ENCODE measurements around the gene GUCD1. TPM values are rescaled to one million over a fixed set of nuclear protein-coding genes. Genes with fewer than 3 reads are reported as not detected.
"Not testable (repeated sequence)": the region's sequence is repeated elsewhere in the genome, so short reads cannot be mapped to it uniquely, and the experiment has no call there.

GUCD1 gene
- total RNA-seq, 1 experiment from 2014 or later, result 44.8 TPM

GRCh38 chr22:24567668-24568067, 12.7 kb upstream of the GUCD1 start:
- DNase-seq (ENCODE audit: extremely low read depth, low read depth), result no peak

DNA sequence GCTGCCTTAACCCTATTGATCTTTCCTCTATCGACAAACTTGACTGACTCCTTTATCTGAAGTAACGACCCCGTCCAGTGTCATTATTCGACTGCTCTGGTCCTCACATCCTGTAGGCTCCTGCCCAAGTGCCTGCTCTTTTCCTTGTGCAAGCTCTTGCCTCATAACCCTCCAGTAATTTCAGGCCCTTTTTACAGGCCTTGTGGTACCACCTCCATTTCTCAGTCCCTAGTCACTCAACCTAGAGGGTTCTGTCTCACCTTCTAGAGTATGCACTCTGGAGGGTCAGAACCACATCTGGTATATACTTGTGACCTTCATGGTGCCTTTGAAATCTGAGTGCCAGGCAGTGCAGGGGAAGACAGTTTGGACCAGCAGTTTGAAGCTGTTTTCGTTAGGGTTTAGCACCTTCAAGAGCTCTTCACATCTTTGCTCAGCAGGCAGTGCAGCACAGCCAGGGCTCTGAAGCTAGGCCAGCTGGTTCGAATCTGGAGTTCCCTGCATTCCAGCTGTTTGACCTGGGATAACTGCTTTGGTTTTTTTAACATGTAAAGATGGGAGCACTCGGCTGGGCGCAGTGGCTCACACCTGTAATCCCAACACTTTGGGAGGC, 12.1 kb upstream of the GUCD1 start:
- no peak for DNase-seq (ENCODE audit: extremely low read depth, low read depth)

DNA sequence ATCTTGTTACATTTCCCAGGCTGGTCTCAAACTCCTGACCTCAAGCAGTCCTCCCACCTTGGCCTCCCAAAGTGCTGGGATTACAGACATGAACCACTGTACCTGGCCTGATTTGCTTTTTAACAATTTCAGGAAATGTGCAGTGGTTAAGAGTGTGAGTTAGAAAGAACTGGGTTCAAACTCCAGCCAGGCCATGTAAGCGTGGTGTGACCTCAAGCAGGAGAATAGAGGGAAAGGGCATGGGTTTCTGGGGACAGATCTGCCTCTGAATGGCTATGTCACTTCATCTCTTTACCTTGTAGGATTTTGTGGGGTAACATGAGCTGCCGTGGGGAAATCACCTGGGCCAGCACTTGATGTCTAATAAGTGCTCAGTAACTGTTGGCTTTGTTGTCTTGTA, 10.1 kb upstream of the GUCD1 start:
- no peak for DNase-seq (ENCODE audit: extremely low read depth, low read depth)

GRCh38 chr22:24564376-24565058, 9.6 kb upstream of the GUCD1 start:
- no peak for DNase-seq (ENCODE audit: extremely low read depth, low read depth)

GRCh38 chr22:24563246-24563645, 8.3 kb upstream of the GUCD1 start:
- DNase-seq (ENCODE audit: extremely low read depth, low read depth), result no peak

GRCh38 chr22:24559471-24559870, 4.5 kb upstream of the GUCD1 start:
- DNase-seq (ENCODE audit: extremely low read depth, low read depth), result no peak

DNA sequence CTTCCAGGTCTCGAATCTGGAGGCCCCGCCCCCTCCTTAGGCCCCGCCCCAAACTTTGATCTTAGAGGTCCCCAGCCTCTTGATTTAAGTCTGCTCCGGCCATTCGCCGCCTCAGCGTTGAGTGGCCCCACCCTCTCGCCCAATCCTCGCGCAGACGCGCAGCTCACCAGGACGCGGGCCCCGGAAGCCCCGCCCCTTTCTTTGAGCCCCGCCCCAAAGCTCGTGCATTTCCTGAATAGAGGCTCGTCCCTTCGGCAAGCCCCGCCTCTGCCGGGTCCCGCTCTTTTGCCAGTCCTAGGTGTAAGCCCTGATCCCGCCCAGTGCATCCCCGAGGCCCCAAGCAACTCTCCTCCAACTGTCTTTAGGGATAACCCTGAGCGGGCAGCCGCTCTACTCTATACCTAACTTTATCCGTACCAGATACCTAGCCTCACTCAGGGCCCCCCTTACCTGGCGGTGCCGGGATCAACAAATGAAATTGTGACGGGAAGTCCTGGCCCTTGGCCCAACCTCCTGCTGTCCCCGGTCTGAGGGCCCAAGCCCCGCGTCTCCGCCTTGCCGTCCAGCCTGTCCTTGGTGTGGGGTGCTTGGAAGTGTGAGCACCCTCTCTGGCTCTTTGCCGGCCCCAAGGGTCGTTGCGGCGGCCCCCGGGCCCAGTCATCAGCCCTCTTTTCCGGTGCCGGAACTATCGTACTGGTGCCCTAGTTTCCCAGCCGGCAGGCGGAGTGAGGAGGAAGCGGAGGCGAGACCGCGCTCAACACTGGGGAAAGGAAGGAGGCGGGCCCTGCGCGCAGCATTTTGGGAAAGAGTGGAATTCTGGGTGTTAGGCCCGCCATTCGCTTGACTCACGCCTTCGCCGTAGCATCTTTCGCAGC, 464 bp upstream of the GUCD1 start, which contains the start of gene SNRPD3:
SNRPD3 (plus strand) TSS at position 835 of the 875 bp plus-strand sequence. CDS start 1,676 bp downstream, outside the sequence.
- peak; percentile 95 for DNase-seq (ENCODE audit: extremely low read depth, low read depth)

DNA sequence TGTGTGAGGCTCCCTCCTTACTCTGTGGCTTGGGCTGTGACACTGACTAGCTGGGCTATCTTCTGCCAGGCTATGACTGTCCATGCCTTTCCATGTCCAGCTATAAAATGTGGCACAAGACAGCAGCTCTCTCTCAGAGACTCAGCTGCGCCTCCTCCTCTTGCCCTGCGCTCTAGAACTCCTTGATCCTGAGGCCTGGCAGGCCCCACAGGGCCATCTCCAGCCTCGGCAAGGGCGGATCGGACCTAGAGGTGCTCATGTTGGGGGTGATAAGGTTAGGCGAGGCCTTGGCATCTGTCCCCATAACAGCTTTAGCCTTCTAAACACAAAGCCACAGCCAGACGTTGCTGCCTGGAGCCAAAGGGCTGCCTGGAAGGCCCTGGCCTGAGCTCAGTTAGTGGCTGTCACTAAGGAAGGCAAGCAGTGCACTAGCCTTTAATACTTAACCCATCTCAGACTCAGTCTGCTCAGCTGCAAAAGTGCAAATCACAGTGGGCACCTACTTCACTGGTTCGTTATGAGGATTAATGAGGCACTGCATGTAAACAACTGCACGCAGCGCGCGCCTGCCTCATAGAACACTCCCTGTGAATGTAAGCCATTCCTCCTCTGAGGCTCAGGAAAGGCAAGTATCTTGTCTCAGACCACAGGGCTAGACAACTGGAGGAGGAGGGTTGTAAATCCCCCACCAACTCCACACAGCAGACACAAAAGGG, 1.2 kb downstream of the GUCD1 start:
- no peak for DNase-seq (ENCODE audit: extremely low read depth, low read depth)

DNA sequence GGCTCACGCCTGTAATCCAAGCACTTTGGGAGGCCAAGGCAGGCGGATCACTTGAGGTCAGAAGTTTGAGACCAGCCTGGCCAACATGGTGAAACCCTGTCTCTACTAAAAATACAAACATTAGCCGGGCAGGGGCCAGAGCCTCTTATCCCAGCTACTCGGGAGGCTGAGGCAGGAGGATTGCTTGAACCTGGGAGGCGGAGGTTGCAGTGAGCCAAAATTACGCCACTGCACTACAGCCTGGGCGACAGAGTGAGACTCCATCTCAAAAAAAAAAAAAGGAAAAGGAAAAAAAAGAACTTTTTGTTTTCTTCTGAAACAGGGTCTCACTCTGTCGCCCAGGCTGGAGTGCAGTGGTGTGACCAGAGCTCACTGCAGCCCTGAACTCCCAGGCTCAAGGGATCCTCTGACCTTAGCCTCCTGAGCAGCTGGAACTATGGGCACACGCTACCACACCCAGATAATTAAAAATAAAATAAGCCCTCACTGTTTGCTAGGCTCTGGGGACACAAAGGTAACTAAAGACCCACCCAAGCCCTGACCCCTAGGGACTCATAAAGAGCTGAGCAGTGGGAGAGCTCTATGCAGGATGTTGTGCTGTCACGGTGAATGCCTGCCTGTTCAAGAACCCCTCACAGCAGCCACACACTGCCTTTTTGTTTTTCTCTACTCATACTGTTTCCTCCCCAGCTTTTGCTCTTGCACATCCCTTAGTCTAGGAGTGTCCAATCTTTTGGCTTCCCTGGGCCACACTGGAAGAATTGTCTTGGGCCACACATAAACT, 2.2 kb downstream of the GUCD1 start:
- not testable (repeated sequence) for DNase-seq (ENCODE audit: extremely low read depth, low read depth)

DNA sequence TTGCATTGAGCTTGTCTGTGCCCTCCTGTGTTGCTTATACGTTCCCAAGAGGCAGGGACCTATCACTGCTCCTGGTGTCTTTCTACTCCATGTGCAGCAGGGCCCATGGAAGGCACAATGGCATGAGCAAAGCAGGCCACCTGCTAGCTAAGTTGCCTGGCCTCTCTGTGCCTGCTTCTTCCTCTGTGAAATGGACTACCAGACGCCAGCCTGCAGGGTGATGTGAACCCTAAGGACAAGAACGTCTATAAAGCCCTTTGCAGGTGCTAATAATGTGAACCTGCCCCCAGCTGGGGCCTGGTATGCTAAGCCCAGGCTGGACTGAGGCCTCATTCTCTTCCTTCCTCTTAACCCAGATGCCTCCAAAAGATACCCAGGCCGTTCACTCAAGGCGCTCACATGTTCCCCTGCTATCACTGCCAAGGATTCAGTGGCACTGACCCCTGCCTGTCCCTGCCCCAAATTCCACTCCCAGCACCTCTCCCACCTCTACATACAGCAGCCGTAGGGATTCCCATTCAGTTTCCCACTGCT, 4.0 kb downstream of the GUCD1 start:
- DNase-seq (ENCODE audit: extremely low read depth, low read depth), result no peak

GRCh38 chr22:24550028-24550901, 4.7 kb downstream of the GUCD1 start:
- DNase-seq (ENCODE audit: extremely low read depth, low read depth), result no peak

- no peak for DNase-seq (ENCODE audit: extremely low read depth, low read depth)
These were observed 6.1 kb downstream of the GUCD1 start for GRCh38 chr22:24548812-24549211.

DNA sequence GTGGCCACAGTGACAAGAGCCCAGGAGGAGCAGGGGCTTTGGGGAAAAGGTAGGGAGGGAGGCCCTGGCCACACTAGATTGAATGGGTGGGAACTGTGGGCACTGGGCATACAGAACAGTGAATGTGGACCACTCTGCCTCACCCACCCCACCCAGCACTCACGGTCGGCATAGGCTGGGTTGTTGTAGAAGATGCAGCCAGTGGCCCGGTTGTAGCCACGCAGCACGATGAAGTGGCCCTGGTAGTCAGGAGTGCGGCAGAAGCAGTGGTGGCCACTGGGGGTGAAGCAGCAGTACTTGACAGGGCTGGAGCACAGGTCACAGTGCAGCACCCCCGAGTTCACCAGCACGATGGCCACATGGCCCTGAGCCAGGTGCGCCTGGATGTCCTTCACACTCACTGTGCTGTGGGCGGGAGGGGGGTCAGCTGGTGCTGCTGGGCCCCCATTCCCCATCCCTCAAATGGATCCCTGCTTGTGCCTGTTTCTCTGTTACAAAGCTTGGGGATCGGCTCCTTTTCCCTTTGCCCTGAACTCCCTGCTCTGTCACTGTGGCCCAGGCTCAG, 11.2 kb downstream of the GUCD1 start:
- DNase-seq (ENCODE audit: extremely low read depth, low read depth), result no peak

- DNase-seq (ENCODE audit: extremely low read depth, low read depth), result no peak
These were observed 11.7 kb downstream of the GUCD1 start for GRCh38 chr22:24543185-24543601.

DNA sequence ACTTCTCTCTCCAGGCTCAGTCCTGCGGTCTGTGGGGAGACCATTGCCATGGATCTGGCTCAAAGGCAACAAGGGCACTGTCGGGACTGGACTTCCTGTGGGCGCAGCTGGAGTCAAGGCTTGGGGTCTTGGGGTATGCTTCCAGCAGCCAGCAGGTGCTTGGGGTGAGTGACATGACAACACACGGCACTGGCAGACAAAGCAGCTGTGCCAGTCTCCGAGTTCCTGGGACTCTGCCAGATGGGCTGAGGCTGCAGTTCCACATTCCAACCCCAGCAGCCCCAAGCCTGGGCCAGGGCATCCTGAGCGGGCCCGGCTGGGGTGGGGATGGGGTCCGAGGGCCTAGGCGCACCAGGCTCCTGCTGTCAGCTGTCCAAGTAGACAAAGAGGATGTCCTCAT, 12.3 kb downstream of the GUCD1 start:
- no peak for DNase-seq (ENCODE audit: extremely low read depth, low read depth)

- no peak for DNase-seq (ENCODE audit: extremely low read depth, low read depth)
These were observed 13.0 kb downstream of the GUCD1 start for GRCh38 chr22:24541681-24542515.

DNA sequence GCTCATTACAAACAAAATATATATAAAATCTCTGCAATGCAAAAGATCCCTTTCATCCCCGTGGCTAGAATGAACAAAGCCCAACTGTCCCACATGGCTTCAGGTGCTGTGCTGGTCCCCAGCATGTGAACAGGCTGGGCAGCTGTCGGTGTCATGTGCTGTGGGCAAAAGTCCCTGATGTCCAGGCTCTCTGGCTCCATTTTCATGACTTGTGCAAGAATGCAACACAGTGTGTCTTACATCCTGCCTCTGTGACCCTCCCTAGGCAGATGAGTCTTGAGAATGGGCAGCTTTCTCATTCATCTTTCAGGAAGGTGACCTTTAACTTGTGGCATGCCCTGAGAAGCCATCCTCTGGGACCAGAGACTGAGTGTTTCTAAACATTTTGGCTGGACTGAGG, 14.5 kb downstream of the GUCD1 start:
- no peak for DNase-seq (ENCODE audit: extremely low read depth, low read depth)

DNA sequence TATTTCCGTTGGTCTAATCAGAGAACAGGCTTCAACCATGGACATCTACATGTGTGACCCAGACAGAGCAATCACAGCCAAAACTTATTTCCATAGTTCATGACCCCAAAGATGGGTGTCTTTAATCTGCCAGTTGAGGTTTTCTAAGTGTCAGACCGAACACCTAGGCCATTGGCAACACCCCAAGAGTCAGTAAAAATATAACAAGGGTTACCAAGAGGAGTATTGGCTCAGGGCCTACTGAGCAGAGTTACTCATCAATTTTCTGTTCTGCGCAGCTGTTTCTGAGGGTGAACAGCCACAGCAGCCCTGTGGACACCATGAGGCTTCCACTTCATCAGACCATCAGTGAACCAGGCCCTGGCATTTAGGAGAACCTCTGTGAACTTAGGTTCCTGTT, 18.8 kb downstream of the GUCD1 start:
- DNase-seq (ENCODE audit: extremely low read depth, low read depth), result no peak
